HEK293 (cell line): Measurements from ENCODE around the gene JOSD1.
A peak's percentile ranks its signal among the peaks of the same experiment; 100 is the strongest.

Experiments
- ATF2 ChIP-seq: fragments of 450-650 bp; formaldehyde crosslinking; IDR thresholded peaks from 2 replicates; pipeline ENCODE4 v1.5.1; 2016; ENCODE audit warnings: missing biosample characterization, missing genetic modification characterization, low read depth
- FEZF1 ChIP-seq: fragments of 450-650 bp; formaldehyde crosslinking; IDR thresholded peaks from 2 replicates; pipeline ENCODE4 v1.5.1; 2016; ENCODE audit warnings: missing biosample characterization, missing genetic modification characterization
- GLIS1 ChIP-seq: fragments of 450-650 bp; formaldehyde crosslinking; IDR thresholded peaks from 2 replicates; pipeline ENCODE4 v1.5.1; 2016; ENCODE audit warnings: missing biosample characterization, missing genetic modification characterization
- KLF7 ChIP-seq: fragments of 450-650 bp; formaldehyde crosslinking; IDR thresholded peaks from 2 replicates; pipeline ENCODE4 v1.5.1; 2016; ENCODE audit warnings: missing biosample characterization, missing genetic modification characterization, borderline replicate concordance
- KLF8 ChIP-seq: fragments of 450-650 bp; formaldehyde crosslinking; IDR thresholded peaks from 2 replicates; pipeline ENCODE4 v1.5.1; 2016; ENCODE audit warnings: missing biosample characterization, missing genetic modification characterization
- REPIN1 ChIP-seq: fragments of 450-650 bp; formaldehyde crosslinking; IDR thresholded peaks from 2 replicates; pipeline ENCODE4 v1.5.1; 2017; ENCODE audit warnings: missing biosample characterization, missing genetic modification characterization, low read depth
- SCRT2 ChIP-seq: fragments of 450-650 bp; formaldehyde crosslinking; IDR thresholded peaks from 2 replicates; pipeline ENCODE4 v1.5.1; 2016; ENCODE audit warnings: missing biosample characterization, missing genetic modification characterization
- ZBTB17 ChIP-seq: fragments of 450-650 bp; formaldehyde crosslinking; IDR thresholded peaks from 2 replicates; pipeline ENCODE4 v1.5.1; 2016; ENCODE audit warnings: missing biosample characterization, missing genetic modification characterization
- ZNF175 ChIP-seq: fragments of 450-650 bp; formaldehyde crosslinking; IDR thresholded peaks from 2 replicates; pipeline ENCODE4 v1.5.1; 2016; ENCODE audit warnings: missing biosample characterization, missing genetic modification characterization
- ZNF184 ChIP-seq: fragments of 450-650 bp; IDR thresholded peaks from 2 replicates; pipeline ENCODE4 v1.5.1; 2018; ENCODE audit warnings: missing biosample characterization, mild to moderate bottlenecking, missing genetic modification characterization
- ZNF239 ChIP-seq: fragments of 450-650 bp; formaldehyde crosslinking; IDR thresholded peaks from 2 replicates; pipeline ENCODE4 v1.5.1; 2016; ENCODE audit warnings: missing biosample characterization, missing genetic modification characterization
- ZNF292 ChIP-seq: fragments of 450-650 bp; formaldehyde crosslinking; IDR thresholded peaks from 2 replicates; pipeline ENCODE4 v1.5.1; 2016; ENCODE audit warnings: low read depth, missing biosample characterization, missing genetic modification characterization, borderline replicate concordance
- ZNF324 ChIP-seq: fragments of 450-650 bp; formaldehyde crosslinking; IDR thresholded peaks from 2 replicates; pipeline ENCODE4 v1.5.1; 2016; ENCODE audit warnings: missing biosample characterization, missing genetic modification characterization
- ZNF518A ChIP-seq: fragments of 450-650 bp; formaldehyde crosslinking; conservative IDR thresholded peaks from 2 replicates; pipeline ENCODE4 v1.5.1; 2016; ENCODE audit warnings: low read depth, missing biosample characterization, missing genetic modification characterization
- ZNF530 ChIP-seq: fragments of 450-650 bp; formaldehyde crosslinking; IDR thresholded peaks from 2 replicates; pipeline ENCODE4 v1.5.1; 2016; ENCODE audit warnings: low read depth, missing biosample characterization, missing genetic modification characterization
- ZNF548 ChIP-seq: fragments of 450-650 bp; formaldehyde crosslinking; IDR thresholded peaks from 2 replicates; pipeline ENCODE4 v1.5.1; 2016; ENCODE audit warnings: missing biosample characterization, missing genetic modification characterization
- ZNF645 ChIP-seq: fragments of 450-650 bp; formaldehyde crosslinking; IDR thresholded peaks from 2 replicates; pipeline ENCODE4; 2016; ENCODE audit warnings: missing biosample characterization, missing genetic modification characterization
- ZNF785 ChIP-seq: fragments of 450-650 bp; formaldehyde crosslinking; IDR thresholded peaks from 2 replicates; pipeline ENCODE4 v1.5.1; 2016; ENCODE audit warnings: missing biosample characterization, missing genetic modification characterization
- ZNF830 ChIP-seq: fragments of 450-650 bp; IDR thresholded peaks from 2 replicates; pipeline ENCODE4 v1.5.0; 2018; ENCODE audit warnings: missing biosample characterization, missing genetic modification characterization, low read depth, mild to moderate bottlenecking, moderate library complexity
- ZNF837 ChIP-seq: fragments of 450-650 bp; formaldehyde crosslinking; IDR thresholded peaks from 2 replicates; pipeline ENCODE4 v1.5.1; 2016; ENCODE audit warnings: missing biosample characterization, missing genetic modification characterization
- ZNF843 ChIP-seq: fragments of 450-650 bp; formaldehyde crosslinking; IDR thresholded peaks from 2 replicates; pipeline ENCODE4 v1.5.1; 2016; ENCODE audit warnings: missing biosample characterization, missing genetic modification characterization
- ZSCAN23 ChIP-seq: fragments of 450-650 bp; formaldehyde crosslinking; IDR thresholded peaks from 2 replicates; pipeline ENCODE4 v1.5.1; 2016; ENCODE audit warnings: missing biosample characterization, missing genetic modification characterization
- TF ChIP-seq, protein P1 (sequence below): IDR thresholded peaks from 2 replicates; pipeline ENCODE4 v1.6.1; 2011; ENCODE audit warnings: mild to moderate bottlenecking, low read depth, low read length, borderline replicate concordance
- TF ChIP-seq, protein P2 (sequence below): fragments of 450-650 bp; formaldehyde crosslinking; IDR thresholded peaks from 2 replicates; pipeline ENCODE4 v1.5.1; 2016; ENCODE audit warnings: missing biosample characterization, missing genetic modification characterization
- TF ChIP-seq, protein P3 (sequence below): fragments of 450-650 bp; IDR thresholded peaks from 2 replicates; pipeline ENCODE4 v1.5.1; 2018; ENCODE audit warnings: missing biosample characterization, mild to moderate bottlenecking, missing genetic modification characterization

The JOSD1 gene

GRCh38 chr22:38705235-38706100 lies 4.7 kb upstream of the JOSD1 start, which contains the start of gene GTPBP1 (continued):
- TF ChIP-seq ZSCAN23 (no peak), ZNF239 (no peak), ZNF645 (tag by site-specific recombination) (no peak), ZNF324 (tag by site-specific recombination) (0 out of 2 replicates have a peak, but pooled peaks have one; percentile 43), REPIN1 (tag by site-specific recombination) (no peak), ATF2 (tag by site-specific recombination) (peak; percentile 41; the same call in 1 of the 2 replicates), GLIS1 (tag by site-specific recombination) (no peak), ZNF843 (tag by site-specific recombination) (no peak), ZNF184 (tag by site-specific recombination) (no peak), SCRT2 (tag by site-specific recombination) (no peak), ZNF292 (tag by site-specific recombination) (no peak), ZNF530 (tag by site-specific recombination) (no peak), ZBTB17 (peak; percentile 100), ZNF518A (no peak), ZNF175 (no peak), ZNF830 (tag by site-specific recombination) (no peak), ZNF837 (tag by site-specific recombination) (no peak), ZNF785 (tag by site-specific recombination) (no peak), FEZF1 (tag by site-specific recombination) (peak; percentile 78), KLF8 (peak; percentile 65), KLF7 (tag by site-specific recombination) (no peak), ZNF548 (tag by site-specific recombination) (no peak)
- TF ChIP-seq, protein P1, sequence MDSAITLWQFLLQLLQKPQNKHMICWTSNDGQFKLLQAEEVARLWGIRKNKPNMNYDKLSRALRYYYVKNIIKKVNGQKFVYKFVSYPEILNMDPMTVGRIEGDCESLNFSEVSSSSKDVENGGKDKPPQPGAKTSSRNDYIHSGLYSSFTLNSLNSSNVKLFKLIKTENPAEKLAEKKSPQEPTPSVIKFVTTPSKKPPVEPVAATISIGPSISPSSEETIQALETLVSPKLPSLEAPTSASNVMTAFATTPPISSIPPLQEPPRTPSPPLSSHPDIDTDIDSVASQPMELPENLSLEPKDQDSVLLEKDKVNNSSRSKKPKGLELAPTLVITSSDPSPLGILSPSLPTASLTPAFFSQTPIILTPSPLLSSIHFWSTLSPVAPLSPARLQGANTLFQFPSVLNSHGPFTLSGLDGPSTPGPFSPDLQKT = no peak
- TF ChIP-seq, protein P2, sequence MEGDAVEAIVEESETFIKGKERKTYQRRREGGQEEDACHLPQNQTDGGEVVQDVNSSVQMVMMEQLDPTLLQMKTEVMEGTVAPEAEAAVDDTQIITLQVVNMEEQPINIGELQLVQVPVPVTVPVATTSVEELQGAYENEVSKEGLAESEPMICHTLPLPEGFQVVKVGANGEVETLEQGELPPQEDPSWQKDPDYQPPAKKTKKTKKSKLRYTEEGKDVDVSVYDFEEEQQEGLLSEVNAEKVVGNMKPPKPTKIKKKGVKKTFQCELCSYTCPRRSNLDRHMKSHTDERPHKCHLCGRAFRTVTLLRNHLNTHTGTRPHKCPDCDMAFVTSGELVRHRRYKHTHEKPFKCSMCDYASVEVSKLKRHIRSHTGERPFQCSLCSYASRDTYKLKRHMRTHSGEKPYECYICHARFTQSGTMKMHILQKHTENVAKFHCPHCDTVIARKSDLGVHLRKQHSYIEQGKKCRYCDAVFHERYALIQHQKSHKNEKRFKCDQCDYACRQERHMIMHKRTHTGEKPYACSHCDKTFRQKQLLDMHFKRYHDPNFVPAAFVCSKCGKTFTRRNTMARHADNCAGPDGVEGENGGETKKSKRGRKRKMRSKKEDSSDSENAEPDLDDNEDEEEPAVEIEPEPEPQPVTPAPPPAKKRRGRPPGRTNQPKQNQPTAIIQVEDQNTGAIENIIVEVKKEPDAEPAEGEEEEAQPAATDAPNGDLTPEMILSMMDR (tag by site-specific recombination) = peak; percentile 78
- TF ChIP-seq, protein P3, sequence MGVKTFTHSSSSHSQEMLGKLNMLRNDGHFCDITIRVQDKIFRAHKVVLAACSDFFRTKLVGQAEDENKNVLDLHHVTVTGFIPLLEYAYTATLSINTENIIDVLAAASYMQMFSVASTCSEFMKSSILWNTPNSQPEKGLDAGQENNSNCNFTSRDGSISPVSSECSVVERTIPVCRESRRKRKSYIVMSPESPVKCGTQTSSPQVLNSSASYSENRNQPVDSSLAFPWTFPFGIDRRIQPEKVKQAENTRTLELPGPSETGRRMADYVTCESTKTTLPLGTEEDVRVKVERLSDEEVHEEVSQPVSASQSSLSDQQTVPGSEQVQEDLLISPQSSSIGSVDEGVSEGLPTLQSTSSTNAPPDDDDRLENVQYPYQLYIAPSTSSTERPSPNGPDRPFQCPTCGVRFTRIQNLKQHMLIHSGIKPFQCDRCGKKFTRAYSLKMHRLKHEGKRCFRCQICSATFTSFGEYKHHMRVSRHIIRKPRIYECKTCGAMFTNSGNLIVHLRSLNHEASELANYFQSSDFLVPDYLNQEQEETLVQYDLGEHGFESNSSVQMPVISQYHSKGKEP = peak; percentile 71; the same call in 1 of the 2 replicates
